DMS 273 (cell line): ENCODE results near the gene PPP2R5E.
"Not testable (repeated sequence)": the region's sequence is repeated elsewhere in the genome, so short reads cannot be mapped to it uniquely, and the experiment has no call there.

Experiments used
- DNase-seq: peaks from one replicate; lab custom pipeline; 2025; ENCODE audit not compliant: unreplicated experiment; lab: John Stamatoyannopoulos, UW

Gene PPP2R5E

GRCh38 chr14:63387711-63388110, 155.5 kb downstream of the PPP2R5E start:
- no peak for DNase-seq

- DNase-seq, result no peak
Observed at GRCh38 chr14:63383776-63384367, 159.3 kb downstream of the PPP2R5E start.

- DNase-seq, result no peak
Observed at GRCh38 chr14:63378444-63378843, 164.7 kb downstream of the PPP2R5E start.

- no peak for DNase-seq
Observed at GRCh38 chr14:63375769-63376168, 167.4 kb downstream of the PPP2R5E start.

- DNase-seq, result not testable (repeated sequence)
Observed at GRCh38 chr14:63371613-63372012, 171.6 kb downstream of the PPP2R5E start.

GRCh38 chr14:63371033-63371432, 172.1 kb downstream of the PPP2R5E start:
- DNase-seq, result no peak

GRCh38 chr14:63367742-63368364, 175.3 kb downstream of the PPP2R5E start:
- DNase-seq, result no peak

GRCh38 chr14:63362389-63362819, 180.8 kb downstream of the PPP2R5E start:
- DNase-seq, result no peak

GRCh38 chr14:63361790-63362189, 181.4 kb downstream of the PPP2R5E start:
- DNase-seq, result no peak

- no peak for DNase-seq
Observed at GRCh38 chr14:63357841-63358240, 185.3 kb downstream of the PPP2R5E start.

GRCh38 chr14:63345826-63346225, 197.4 kb downstream of the PPP2R5E start:
- no peak for DNase-seq

- no peak for DNase-seq
Observed at GRCh38 chr14:63344336-63344735, 198.8 kb downstream of the PPP2R5E start.

GRCh38 chr14:63343878-63344277, 199.3 kb downstream of the PPP2R5E start:
- DNase-seq, result no peak

GRCh38 chr14:63342371-63342770, 200.8 kb downstream of the PPP2R5E start:
- DNase-seq, result no peak

- DNase-seq, result no peak
Observed at GRCh38 chr14:63328787-63329737, 214.1 kb downstream of the PPP2R5E start.

- no peak for DNase-seq
Observed at GRCh38 chr14:63326840-63327239, 216.3 kb downstream of the PPP2R5E start.

- DNase-seq, result no peak
Observed at GRCh38 chr14:63322897-63323573, 220.1 kb downstream of the PPP2R5E start.

- no peak for DNase-seq
Observed at GRCh38 chr14:63322472-63322871, 220.7 kb downstream of the PPP2R5E start.
